Ovary (tissue), 9 donors: ENCODE results near the gene CEACAM21. TPM values are rescaled to one million over a fixed set of nuclear protein-coding genes. Genes with fewer than 3 reads are reported as not detected.

Experiments
- DNase-seq, 5 donors: peaks; one replicate each; pipeline ENCODE4 v3.0.0-alpha.2; 2019 to 2020
- H3K27ac ChIP-seq, 2 donors: fragments of 200-600 bp; one replicate each; pipeline versions ENCODE4 v1.5.1 to v1.8.0; 2019 to 2022
- H3K27me3 ChIP-seq: fragments of 200-600 bp; one replicate; pipeline ENCODE4 v1.8.0; 2022
- H3K36me3 ChIP-seq: fragments of 200-600 bp; sonication (generic); one replicate; pipeline ENCODE4 v1.5.1; 2019
- H3K4me1 ChIP-seq: one replicate; pipeline ENCODE4 v1.8.1; 2013; ENCODE audit warnings: mild to moderate bottlenecking, moderate library complexity; ENCODE audit not compliant: insufficient read depth
- H3K4me3 ChIP-seq: fragments of 200-600 bp; sonication (generic); one replicate; pipeline ENCODE4 v1.5.1; 2017
- H3K9me3 ChIP-seq, 2 donors: fragments of 200-600 bp in 1 of 2; sonication (generic) in 1 of 2; one replicate each; pipeline versions ENCODE4 v1.5.1 to v1.8.1; 2013 to 2019; ENCODE audit warnings: mild to moderate bottlenecking in 1 of 2, moderate library complexity in 1 of 2
- EP300 ChIP-seq: sonication (generic); formaldehyde crosslinking; IDR thresholded peaks from one replicate; pipeline ENCODE4 v1.6.1; 2017; ENCODE audit warnings: antibody characterized with exemption
- POLR2A ChIP-seq: fragments of 450-650 bp; IDR thresholded peaks from one replicate; pipeline ENCODE4 v1.6.1; 2017; ENCODE audit warnings: antibody characterized with exemption, mild to moderate bottlenecking, moderate library complexity
- WGBS, 3 donors: extraction: QIAGEN DNeasy Blood & Tissue Kit in 1 of 3; methylation state at CpG; one replicate each; pipeline versions ENCODE4 v1.1.5 to v1.1.7; 2013 to 2017; 5-methylcytosine and 5-hydroxymethylcytosine counted together
- intact Hi-C, 4 donors: fragments of 100-400 bp; cut with DNase I; formaldehyde crosslinking; loops; one replicate each; pipeline versions ENCODE4 v1.11.0 to v1.15.1; 2022 to 2023
- polyA plus RNA-seq, 2 donors: library from polyadenylated mRNA; stranded (reverse); fragments of 200-250 nt in 1 of 2; fragments of 350-450 nt in 1 of 2; fragmentation: Illumina TruSeq in 1 of 2; extraction: RNeasy Lipid Tissue Mini Kit (QIAGEN cat#74804) in 1 of 2; gene quantifications; one replicate each; pipeline ENCODE4 v1.2.3, GENCODE V29; 2013 to 2014
- total RNA-seq, 7 donors: library from RNA; depleted of rRNA in 2 of 7; stranded (reverse); fragments of >200 nt in 2 of 7; fragmentation: NEBNext Ultra II Directional in 3 of 7; extraction: Animal tissue kit (Norgen Biotek cat#: 25700) in 3 of 7; gene quantifications; one replicate each; pipeline versions ENCODE4 v1.1.0 to v1.2.4, GENCODE V29; 2016 to 2023
- TF ChIP-seq, protein P1 (sequence below), 3 donors: fragments of 450-650 bp in 2 of 3; fragments of 200-600 bp in 1 of 3; IDR thresholded peaks; one replicate each; pipeline versions ENCODE4 v1.5.1 to v1.8.0; 2016 to 2022; ENCODE audit warnings: antibody characterized with exemption in 3 of 3, mild to moderate bottlenecking in 1 of 3
- donor health status: DM: no; HTN: no; CAD: no; lungs with moderate emphysema.
- donor health status: DM: no; HTN: no; CAD: no.
- donor health status: Bipolar disorder and iron deficiency.
- donor health status: DM: yes; HTN: yes; CAD: no.
- donor health status: DM: no; HTN: no; CAD: no.
- donor health status: DM: yes; HTN: yes; CAD: no.

Gene CEACAM21
- total and polyA plus RNA-seq, 9 donors, result 0.25 to 11.4 (median 1.5) TPM; not detected in 2

DNA sequence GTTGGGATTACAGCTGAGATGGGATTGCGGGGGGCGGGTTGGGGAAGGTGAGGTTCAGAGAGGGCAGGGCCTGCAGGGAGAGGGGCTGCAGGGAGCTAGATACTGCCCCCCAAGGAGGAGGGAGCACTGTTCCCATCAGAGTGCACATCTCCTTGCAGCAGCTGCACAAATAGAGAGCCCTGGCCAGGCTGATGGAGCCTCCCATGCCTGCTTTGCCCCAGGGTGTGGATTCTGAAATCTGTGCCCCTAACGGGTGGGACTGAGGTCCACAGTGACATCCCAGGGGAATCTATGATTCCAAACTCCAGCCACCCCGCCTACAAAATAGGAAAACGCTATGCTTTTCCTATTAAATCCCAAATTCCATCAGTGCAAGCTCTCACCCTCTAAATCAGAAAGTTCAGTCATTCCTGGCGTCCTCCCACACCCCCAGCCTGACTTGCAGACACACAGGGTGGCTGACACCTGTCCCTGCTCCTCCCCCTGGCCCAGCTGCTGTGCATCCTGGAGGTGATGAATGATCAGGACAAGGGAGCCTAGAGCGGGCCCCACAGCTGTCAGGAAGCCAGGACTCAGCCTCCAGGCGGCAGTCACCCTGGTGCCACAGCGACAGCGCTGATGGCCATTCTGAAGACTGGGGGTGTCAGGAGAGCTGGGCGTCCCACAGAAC is 6.3 kb upstream of the CEACAM21 start:
- H3K27me3 ChIP-seq, result no peaks in the 10 kb centered on the region
- 37 to 50% (median 42%) methylated on average over 11 of the region's 11 CpGs for WGBS, 3 donors
- H3K36me3 ChIP-seq, result no peaks in the 10 kb centered on the region
- TF ChIP-seq, protein P1, sequence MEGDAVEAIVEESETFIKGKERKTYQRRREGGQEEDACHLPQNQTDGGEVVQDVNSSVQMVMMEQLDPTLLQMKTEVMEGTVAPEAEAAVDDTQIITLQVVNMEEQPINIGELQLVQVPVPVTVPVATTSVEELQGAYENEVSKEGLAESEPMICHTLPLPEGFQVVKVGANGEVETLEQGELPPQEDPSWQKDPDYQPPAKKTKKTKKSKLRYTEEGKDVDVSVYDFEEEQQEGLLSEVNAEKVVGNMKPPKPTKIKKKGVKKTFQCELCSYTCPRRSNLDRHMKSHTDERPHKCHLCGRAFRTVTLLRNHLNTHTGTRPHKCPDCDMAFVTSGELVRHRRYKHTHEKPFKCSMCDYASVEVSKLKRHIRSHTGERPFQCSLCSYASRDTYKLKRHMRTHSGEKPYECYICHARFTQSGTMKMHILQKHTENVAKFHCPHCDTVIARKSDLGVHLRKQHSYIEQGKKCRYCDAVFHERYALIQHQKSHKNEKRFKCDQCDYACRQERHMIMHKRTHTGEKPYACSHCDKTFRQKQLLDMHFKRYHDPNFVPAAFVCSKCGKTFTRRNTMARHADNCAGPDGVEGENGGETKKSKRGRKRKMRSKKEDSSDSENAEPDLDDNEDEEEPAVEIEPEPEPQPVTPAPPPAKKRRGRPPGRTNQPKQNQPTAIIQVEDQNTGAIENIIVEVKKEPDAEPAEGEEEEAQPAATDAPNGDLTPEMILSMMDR (IDR thresholded peaks at IDR 0.05), result no peak
- TF ChIP-seq POLR2A, result no peak
- TF ChIP-seq EP300, result no peak
- no peaks in the 10 kb centered on the region for H3K4me1 ChIP-seq
- no peak overlapping the region for H3K4me3 ChIP-seq
- H3K9me3 ChIP-seq, result no peaks in the 10 kb centered on the region
- intact Hi-C loops, result loop anchor here in 3 of 4 donors (5.0 to 10.0 kb wide), 2 partner anchors 115 to 117 kb away; no protein-coding TSS in a partner anchor
- no peak for DNase-seq
- H3K27ac ChIP-seq, result no peak overlapping the region

DNA sequence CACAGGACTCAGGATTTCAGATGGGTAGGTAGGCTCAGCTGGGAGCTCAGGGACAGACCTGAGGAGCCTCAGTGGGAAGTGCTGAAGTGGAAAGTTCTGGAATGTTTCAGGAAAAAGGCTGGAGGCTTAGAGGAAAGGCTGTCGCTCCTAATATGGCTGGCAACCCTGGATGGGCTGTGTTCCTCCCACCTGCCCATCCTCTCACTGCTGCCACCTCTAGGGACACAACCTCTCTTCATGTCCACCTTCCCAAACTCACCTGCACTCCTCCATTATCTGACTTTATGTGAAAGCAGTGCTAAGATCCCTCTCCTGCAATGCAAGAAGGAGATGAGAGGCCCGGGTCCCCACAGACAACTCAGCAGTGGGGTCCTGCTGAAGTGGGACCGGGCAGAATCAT is 5.8 kb upstream of the CEACAM21 start:
- 34 to 57% (median 39%) methylated on average over 3 of the region's 3 CpGs for WGBS, 3 donors
- H3K9me3 ChIP-seq, result no peaks in the 10 kb centered on the region
- no peaks in the 10 kb centered on the region for H3K27me3 ChIP-seq
- intact Hi-C loops, result loop anchor here in 3 of 4 donors (5.0 to 10.0 kb wide), 2 partner anchors 115 to 118 kb away; no protein-coding TSS in a partner anchor
- no peak for DNase-seq
- H3K4me3 ChIP-seq, result no peak overlapping the region
- no peak for TF ChIP-seq POLR2A
- TF ChIP-seq, protein P1 (IDR thresholded peaks at IDR 0.05), result no peak
- TF ChIP-seq EP300, result no peak
- H3K36me3 ChIP-seq, result no peaks in the 10 kb centered on the region
- no peak overlapping the region for H3K27ac ChIP-seq
- H3K4me1 ChIP-seq, result no peaks in the 10 kb centered on the region

DNA sequence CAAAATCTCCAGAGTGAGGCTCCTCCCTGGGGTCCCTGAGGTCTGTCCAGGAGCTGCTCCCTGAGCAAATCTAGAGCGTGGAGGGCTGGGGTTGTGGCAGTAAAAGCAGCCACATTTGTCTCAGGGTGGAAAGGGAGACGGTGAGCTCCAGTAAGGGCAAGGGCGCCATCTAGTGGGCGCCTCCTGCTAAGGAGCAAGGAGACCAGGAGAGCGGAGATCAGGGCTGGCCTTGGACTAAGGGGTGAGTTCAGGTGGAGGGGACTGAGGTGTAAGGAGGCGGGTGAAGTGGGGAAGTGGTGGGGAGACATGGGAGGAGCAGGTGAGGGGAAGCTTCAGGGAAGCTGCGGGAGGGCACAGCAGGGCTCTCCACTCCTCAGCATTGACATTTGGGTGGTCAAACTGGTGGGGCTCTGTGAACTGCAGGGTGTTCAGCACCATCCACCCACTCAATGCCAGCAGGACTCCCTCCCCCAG is 5.3 kb upstream of the CEACAM21 start:
- H3K27me3 ChIP-seq, result no peaks in the 10 kb centered on the region

DNA sequence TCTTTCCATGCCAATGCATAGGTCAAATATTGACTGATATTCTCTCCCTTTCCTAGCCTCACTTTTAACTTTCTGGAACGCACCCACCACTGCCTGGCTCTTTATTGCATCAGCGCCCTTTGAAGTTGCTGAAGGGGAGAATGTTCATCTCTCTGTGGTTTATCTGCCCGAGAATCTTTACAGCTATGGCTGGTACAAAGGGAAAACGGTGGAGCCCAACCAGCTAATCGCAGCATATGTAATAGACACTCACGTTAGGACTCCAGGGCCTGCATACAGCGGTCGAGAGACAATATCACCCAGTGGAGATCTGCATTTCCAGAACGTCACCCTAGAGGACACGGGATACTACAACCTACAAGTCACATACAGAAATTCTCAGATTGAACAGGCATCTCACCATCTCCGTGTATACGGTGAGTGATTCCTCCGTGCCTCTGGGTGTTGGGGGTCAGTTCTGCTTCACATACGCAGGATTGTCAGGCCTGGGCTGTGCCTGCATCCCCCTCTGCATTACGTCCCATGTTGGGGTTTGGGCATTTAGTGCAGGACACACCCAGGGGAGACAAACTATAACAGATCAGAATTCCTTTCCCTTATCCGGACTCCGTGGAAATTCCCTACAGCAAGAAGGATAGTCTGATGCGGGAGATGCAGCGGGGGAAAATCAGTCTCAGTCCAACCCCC is 1.3 kb downstream of the CEACAM21 start:
- no peaks in the 10 kb centered on the region for H3K36me3 ChIP-seq

More for the DNA sequence above, 5.3 kb upstream of the CEACAM21 start:
- no peak for TF ChIP-seq EP300
- TF ChIP-seq, protein P1 (IDR thresholded peaks at IDR 0.05), result peak in 1 of 3 donors; percentile 34
- Histone ChIP-seq H3K36me3 (no peaks in the 10 kb centered on the region), H3K4me3 (no peak overlapping the region), H3K4me1 (no peaks in the 10 kb centered on the region), H3K27ac (no peak overlapping the region), H3K9me3 (no peaks in the 10 kb centered on the region)
- DNase-seq, result peak; percentile 34 to 78 (median 61)
- intact Hi-C loops, result loop anchor here in 3 of 4 donors (5.0 to 10.0 kb wide), 2 partner anchors 116 to 118 kb away; no protein-coding TSS in a partner anchor
- 0 to 2% (median 1%) methylated on average over 7 of the region's 7 CpGs for WGBS, 3 donors

More for the DNA sequence above, 1.3 kb downstream of the CEACAM21 start:
- H3K27ac ChIP-seq, result no peak overlapping the region
- no peaks in the 10 kb centered on the region for H3K4me1 ChIP-seq
- no peak for DNase-seq
- H3K9me3 ChIP-seq, result no peaks in the 10 kb centered on the region
- WGBS, 3 donors, result 62 to 71% (median 62%) methylated on average over 19 of the region's 19 CpGs
- no peak overlapping the region for H3K4me3 ChIP-seq
- TF ChIP-seq, protein P1 (IDR thresholded peaks at IDR 0.05), result no peak
- TF ChIP-seq POLR2A, result no peak
- no peak for TF ChIP-seq EP300
- intact Hi-C loops, result loop anchor here in 1 of 4 donors (10.0 kb wide), 1 partner anchor 122 kb away; no protein-coding TSS in a partner anchor
- H3K27me3 ChIP-seq, result no peaks in the 10 kb centered on the region
